Astrocyte (in vitro differentiated cells and primary cell): ENCODE measurements around the gene NDUFA8.

Experiments used
- CTCF ChIP-seq: IDR thresholded peaks from 2 replicates; pipeline ENCODE4 v1.5.1; 2011; ENCODE audit warnings: low read depth, mild to moderate bottlenecking, inconsistent platforms, low read length, moderate library complexity; ENCODE audit not compliant: insufficient read depth
- EZH2 ChIP-seq: IDR thresholded peaks from 2 replicates; pipeline ENCODE4 v1.6.1; 2012; ENCODE audit warnings: mild to moderate bottlenecking, low read length, inconsistent platforms; ENCODE audit not compliant: insufficient read depth

DNA sequence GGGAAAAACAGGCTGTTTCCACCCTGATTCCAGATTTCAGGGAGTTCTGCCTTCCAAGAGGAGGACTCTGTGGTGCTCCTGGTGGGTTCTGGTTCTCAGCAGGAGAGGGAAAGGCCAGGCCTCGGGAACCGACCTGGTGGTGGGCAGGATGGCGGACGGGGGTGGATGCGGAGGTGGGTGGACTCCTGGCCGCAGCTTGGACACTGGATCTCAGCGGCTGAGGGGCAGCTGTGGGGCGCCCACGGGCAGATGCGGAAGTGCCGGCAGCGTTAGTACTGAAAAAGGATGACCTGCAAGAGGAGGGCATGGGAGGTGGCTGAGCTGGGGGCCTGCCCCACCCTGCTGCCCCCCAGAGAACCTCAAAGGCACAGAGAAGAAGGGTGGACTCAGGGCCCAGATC, 44.9 kb upstream of the NDUFA8 start:
- TF ChIP-seq CTCF (no peak), EZH2 (no peak)
